ENCODE measurements around the gene MYO10.

DNA sequence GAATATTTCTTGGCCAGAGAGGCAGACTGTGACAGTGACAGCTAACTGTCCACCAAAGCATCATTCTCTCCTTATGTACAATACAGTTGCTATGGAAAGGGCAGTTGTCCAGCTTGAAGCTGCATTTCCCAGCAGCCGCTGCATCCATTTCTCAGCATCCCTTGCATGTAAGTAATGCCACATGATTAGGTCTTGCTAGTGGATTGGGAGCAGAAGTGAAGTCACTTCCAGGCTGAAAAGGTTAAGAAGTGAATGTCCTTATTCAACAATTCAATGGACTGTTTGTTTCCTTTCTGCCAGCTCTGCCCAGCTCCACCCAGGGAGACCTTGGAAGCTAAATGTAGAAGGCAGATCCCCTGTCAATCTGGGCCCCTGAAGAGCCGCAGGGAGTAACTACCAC, 293.2 kb downstream of the MYO10 start:
- TF ChIP-seq, protein P1, sequence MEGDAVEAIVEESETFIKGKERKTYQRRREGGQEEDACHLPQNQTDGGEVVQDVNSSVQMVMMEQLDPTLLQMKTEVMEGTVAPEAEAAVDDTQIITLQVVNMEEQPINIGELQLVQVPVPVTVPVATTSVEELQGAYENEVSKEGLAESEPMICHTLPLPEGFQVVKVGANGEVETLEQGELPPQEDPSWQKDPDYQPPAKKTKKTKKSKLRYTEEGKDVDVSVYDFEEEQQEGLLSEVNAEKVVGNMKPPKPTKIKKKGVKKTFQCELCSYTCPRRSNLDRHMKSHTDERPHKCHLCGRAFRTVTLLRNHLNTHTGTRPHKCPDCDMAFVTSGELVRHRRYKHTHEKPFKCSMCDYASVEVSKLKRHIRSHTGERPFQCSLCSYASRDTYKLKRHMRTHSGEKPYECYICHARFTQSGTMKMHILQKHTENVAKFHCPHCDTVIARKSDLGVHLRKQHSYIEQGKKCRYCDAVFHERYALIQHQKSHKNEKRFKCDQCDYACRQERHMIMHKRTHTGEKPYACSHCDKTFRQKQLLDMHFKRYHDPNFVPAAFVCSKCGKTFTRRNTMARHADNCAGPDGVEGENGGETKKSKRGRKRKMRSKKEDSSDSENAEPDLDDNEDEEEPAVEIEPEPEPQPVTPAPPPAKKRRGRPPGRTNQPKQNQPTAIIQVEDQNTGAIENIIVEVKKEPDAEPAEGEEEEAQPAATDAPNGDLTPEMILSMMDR (conservative IDR thresholded peaks at IDR 0.05), result no peak
- no peak for TF ChIP-seq ZFX (IDR thresholded peaks at IDR 0.05)

Data from C4-2B (cell line).